Mucosa of descending colon (tissue), 3 donors: ENCODE results near the gene SLC39A7. TPM values are rescaled to one million over a fixed set of nuclear protein-coding genes. Genes with fewer than 3 reads are reported as not detected.

Source experiments
- ATAC-seq: fragments of 200-7000 bp; cut with Tn5 transposase; one replicate; pipeline ENCODE4 v1.9.1; 2020; ENCODE audit warnings: mild to moderate bottlenecking, moderate library complexity
- DNase-seq, 3 donors: peaks; one replicate each; pipeline ENCODE4 v3.0.0-alpha.2; 2020
- H3K36me3 ChIP-seq: fragments of 200-600 bp; one replicate; pipeline ENCODE4 v1.8.0; 2021; ENCODE audit warnings: low read depth, mild to moderate bottlenecking
- H3K4me1 ChIP-seq: fragments of 200-600 bp; one replicate; pipeline ENCODE4 v1.8.0; 2021; ENCODE audit warnings: low read depth, mild to moderate bottlenecking
- H3K4me3 ChIP-seq: fragments of 200-600 bp; one replicate; pipeline ENCODE4 v1.8.0; 2021; ENCODE audit warnings: mild to moderate bottlenecking
- H3K9me3 ChIP-seq: fragments of 200-600 bp; one replicate; pipeline ENCODE4 v1.8.0; 2021; ENCODE audit warnings: mild to moderate bottlenecking
- CTCF ChIP-seq: fragments of 200-600 bp; IDR thresholded peaks from one replicate; pipeline ENCODE4 v1.8.0; 2022; ENCODE audit warnings: antibody characterized with exemption, mild to moderate bottlenecking
- intact Hi-C, 2 donors: fragments of 100-400 bp; cut with DNase I in 1 of 2; cut with micrococcal nuclease in 1 of 2; formaldehyde crosslinking; loops; one replicate each; pipeline versions ENCODE4 v1.11.0 to v1.11.1; 2022; cut with DNase I, micrococcal nuclease
- total RNA-seq, 3 donors: library from RNA; stranded (reverse); fragmentation: NEBNext Ultra II Directional in 2 of 3; extraction: Animal tissue kit (Norgen Biotek cat#: 25700) in 2 of 3; gene quantifications; one replicate each; pipeline versions ENCODE4 v1.2.1 to v1.2.4, GENCODE V29; 2021 to 2023
- donor health status: DM: no; HTN: no; CAD: no; lungs with moderate emphysema.
- donor health status: DM: no; HTN: no; CAD: no.
- donor health status: DM: no; HTN: yes; CAD: no.

SLC39A7 gene
- total RNA-seq, 3 donors from 2014 or later: 96.9 to 159 (median 106) TPM

GRCh38 chr6:33207552-33208090, 7.0 kb downstream of the SLC39A7 start:
- peaks cover 19% of the 10 kb centered on the region for H3K4me1 ChIP-seq
- H3K36me3 ChIP-seq: no peaks in the 10 kb centered on the region
- peak overlapping the region; percentile 70 for H3K4me3 ChIP-seq
- no peak for TF ChIP-seq CTCF
- intact Hi-C loops: no loop called here
- H3K9me3 ChIP-seq: no peaks in the 10 kb centered on the region
- ATAC-seq (peak; percentile 24), DNase-seq (peak; percentile 64 to 77 (median 77))

GRCh38 chr6:33208091-33208967, 7.7 kb downstream of the SLC39A7 start, which contains the start of gene RING1:
RING1 (plus strand) TSS chr6:33208500; CDS start chr6:33208823, 323 bp downstream.
- H3K4me1 ChIP-seq: peaks cover 20% of the 10 kb centered on the region
- no peak for TF ChIP-seq CTCF
- no peaks in the 10 kb centered on the region for H3K36me3 ChIP-seq
- intact Hi-C loops: no loop called here
- DNase-seq: peak; percentile 90 to 92 (median 91)
- peak within 1 kb of the TSS; percentile 70 for H3K4me3 ChIP-seq
- ATAC-seq: peak; percentile 77
- H3K9me3 ChIP-seq: no peaks in the 10 kb centered on the region

- no peak for ATAC-seq
- Histone ChIP-seq H3K36me3 (no peaks in the 10 kb centered on the region), H3K4me3 (no peak overlapping the region), H3K9me3 (no peaks in the 10 kb centered on the region), H3K4me1 (peaks cover 19% of the 10 kb centered on the region)
- TF ChIP-seq CTCF: no peak
- intact Hi-C loops: no loop called here
- DNase-seq: no peak
Observed at GRCh38 chr6:33209856-33210255, 9.2 kb downstream of the SLC39A7 start.

- intact Hi-C loops: no loop called here
- TF ChIP-seq CTCF: no peak
- peaks cover 19% of the 10 kb centered on the region for H3K4me1 ChIP-seq
Observed at GRCh38 chr6:33211136-33211535, 10.5 kb downstream of the SLC39A7 start.

GRCh38 chr6:33211666-33212422, 11.2 kb downstream of the SLC39A7 start:
- no peak for ATAC-seq
- intact Hi-C loops: no loop called here

More at GRCh38 chr6:33211136-33211535, 10.5 kb downstream of the SLC39A7 start:
- no peak overlapping the region for H3K4me3 ChIP-seq
- no peaks in the 10 kb centered on the region for H3K9me3 ChIP-seq
- no peaks in the 10 kb centered on the region for H3K36me3 ChIP-seq
- ATAC-seq (no peak), DNase-seq (no peak)

More at GRCh38 chr6:33211666-33212422, 11.2 kb downstream of the SLC39A7 start:
- Histone ChIP-seq H3K36me3 (no peaks in the 10 kb centered on the region), H3K9me3 (no peaks in the 10 kb centered on the region), H3K4me3 (no peak overlapping the region), H3K4me1 (peaks cover 19% of the 10 kb centered on the region)
- no peak for TF ChIP-seq CTCF
- no peak for DNase-seq
